GM19395 (cell line): Measurements from ENCODE around the gene SYNJ2BP.
"Not testable (repeated sequence)": the region's sequence is repeated elsewhere in the genome, so short reads cannot be mapped to it uniquely, and the experiment has no call there.

Source experiments
- ATAC-seq: cut with Tn5 transposase; IDR thresholded peaks from one replicate; pipeline ENCODE4 v1.9.1; 2021; ENCODE audit warnings: mild to moderate bottlenecking, moderate library complexity; ENCODE audit not compliant: unreplicated experiment

The SYNJ2BP gene, protein sequence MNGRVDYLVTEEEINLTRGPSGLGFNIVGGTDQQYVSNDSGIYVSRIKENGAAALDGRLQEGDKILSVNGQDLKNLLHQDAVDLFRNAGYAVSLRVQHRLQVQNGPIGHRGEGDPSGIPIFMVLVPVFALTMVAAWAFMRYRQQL

DNA sequence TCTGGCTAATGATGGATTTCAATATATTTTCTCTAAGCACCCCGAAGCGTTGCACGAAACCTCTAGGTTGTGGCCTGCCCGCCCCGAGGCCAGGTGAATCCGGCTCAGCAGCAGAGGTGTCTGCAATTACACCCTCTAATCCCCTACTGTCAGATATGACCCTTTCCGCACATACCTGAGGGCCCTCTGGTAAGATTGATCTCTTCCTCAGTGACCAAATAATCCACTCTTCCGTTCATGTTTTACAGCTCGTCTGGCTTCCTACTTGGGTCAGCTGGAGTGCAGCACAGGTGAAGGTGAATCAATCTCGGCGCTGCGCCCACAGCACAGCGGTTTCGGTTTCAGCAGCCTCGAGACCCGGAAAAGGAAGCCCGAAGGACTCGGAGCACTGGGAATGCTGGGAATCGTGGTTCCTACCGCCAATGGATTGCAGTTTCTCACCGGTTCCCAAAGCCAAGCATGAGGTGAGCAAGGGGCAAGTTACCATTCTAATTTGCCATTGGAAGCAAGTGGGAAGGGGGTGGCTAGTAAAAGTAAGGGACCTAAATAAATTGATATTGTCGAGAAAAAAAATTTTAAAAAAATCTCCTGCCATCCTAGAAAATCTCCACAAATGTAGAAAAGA, at the start of gene SYNJ2BP:
SYNJ2BP (minus strand) TSS at position 366 of the 625 bp plus-strand sequence; CDS start at position 239, 127 bp downstream.
- peak; percentile 71 for ATAC-seq

DNA sequence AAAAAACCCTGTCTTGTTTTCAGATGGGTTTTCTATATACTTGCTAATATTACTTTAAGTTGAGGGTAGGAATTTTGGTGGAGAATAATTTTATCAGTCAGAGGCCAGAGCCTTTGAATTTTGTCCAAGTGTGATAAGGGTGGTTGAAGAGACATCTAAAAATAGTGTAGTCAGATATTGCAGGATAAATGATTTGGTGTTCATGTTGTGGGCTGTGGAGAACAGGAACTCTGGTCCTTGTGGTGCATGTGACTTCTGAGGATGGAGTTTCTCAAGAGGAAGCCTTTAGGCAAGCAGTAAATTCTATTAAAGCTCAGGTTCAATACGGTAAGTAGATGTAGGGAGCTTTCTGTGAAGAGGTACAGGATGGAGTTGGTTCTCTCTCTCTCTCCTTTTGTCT, 37.8 kb upstream of the SYNJ2BP start:
- ATAC-seq, result no peak

DNA sequence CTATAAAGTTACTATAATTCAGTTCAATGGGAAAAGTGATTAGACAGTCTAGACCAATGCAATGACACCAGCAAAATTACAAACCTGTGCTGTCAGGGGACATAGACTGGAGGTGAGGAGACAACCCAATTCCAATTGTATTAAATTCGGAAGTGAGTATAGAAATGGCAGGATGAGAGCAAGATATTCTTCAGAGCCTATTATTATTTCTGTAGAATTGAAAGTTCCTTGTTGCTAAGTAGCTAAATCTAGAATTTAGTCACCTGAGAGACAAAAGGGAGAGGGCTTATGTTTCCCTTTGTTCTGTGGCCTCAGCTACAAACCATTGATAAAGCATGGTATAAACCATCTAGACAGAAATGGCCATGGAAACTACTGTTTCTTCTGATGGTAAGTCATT, 35.0 kb upstream of the SYNJ2BP start, which contains the start of gene ADAM21:
ADAM21 (plus strand) TSS at position 301 of the 400 bp plus-strand sequence. CDS start 5,326 bp downstream, outside the sequence.
- ATAC-seq, result no peak

DNA sequence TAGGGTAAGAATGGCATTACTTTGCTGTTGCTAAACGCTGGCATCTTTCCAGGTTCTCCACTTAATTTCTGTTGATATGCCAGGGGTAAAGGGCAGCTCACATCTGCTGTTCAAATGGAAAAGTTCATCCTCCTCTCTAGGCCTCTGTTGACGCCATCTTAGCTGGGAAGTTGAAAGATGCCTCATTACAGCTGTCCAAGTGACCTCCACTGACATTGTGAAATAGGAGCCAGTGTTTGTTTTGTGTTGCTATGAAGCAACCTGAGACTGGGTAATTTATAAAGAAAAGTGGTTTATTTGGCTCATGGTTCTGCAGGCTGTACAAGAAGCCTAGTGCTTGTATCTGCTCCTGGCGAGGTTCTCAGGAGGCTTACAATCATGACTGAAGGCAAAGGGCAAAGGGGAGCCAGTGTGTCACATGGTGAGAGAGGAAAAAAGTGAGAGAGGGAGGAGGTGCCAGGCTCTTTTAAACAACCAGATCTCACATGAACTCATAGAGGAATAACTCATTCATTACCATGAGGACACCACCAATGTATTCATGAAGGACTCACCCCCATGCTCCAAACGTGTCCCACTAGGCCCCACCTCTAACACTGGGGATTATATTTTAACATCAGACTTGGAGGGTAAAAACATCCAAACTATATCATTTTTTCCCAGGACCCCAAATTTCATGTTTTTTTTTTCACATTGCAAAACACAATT, 31.9 kb upstream of the SYNJ2BP start:
- no peak for ATAC-seq

DNA sequence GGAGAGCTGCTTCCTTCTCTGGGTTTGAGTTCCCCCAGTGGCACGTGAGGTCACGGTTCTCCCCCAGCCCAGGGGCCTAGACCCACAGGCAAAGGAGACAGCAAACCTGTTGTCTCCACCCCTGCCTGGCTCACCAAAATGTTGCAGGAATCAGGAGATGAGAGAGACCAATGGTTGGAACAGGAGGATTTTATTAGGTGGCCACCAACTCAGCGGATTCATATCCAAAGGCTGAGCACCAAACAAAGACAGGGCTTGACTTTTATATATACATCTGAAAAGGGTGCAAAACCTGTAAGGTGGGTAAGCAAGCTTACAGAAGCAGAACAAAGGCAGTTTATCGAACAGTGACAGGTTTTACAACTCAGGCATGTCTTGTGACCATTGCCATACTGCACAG, 25.9 kb upstream of the SYNJ2BP start:
- no peak for ATAC-seq

DNA sequence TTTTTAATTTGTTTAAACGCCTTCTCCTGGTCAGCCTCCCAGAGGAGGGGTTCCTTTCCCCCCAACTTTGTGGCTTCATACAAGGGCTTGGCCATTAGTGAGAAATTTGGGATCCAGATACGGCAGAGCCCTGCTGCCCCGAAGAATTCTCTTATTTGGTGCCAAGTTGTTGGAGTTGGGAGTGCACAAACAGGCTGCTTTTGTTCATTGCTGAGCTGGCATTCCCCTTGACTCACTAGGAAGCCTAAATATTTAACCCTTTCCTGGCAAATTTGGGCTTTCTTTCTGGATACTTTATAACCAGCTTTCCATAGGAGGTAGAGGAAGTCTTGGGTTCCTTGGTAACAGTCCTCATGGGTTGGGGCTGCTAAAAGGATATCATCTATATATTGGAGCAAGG, 24.8 kb upstream of the SYNJ2BP start:
- no peak for ATAC-seq

DNA sequence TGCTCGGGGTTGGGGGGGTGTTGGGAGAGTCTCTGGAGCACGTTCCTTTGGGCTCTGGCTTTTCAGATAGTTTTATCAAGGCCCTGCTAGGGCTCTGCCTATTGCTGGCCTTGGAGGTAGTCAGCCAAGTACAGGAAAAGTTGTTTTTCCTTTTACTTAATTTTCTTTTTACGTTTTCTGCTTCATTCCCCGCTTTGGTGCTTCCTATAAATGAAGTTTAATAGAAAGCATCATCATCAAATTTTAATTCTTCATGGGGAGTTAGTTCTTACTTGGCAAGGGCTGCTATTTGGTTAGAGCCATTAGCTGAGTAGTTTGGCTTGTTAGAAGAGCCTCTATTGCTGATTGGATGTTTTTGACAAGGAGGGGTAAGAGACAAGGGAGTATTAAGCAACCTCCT, 20.0 kb upstream of the SYNJ2BP start:
- ATAC-seq, result no peak

DNA sequence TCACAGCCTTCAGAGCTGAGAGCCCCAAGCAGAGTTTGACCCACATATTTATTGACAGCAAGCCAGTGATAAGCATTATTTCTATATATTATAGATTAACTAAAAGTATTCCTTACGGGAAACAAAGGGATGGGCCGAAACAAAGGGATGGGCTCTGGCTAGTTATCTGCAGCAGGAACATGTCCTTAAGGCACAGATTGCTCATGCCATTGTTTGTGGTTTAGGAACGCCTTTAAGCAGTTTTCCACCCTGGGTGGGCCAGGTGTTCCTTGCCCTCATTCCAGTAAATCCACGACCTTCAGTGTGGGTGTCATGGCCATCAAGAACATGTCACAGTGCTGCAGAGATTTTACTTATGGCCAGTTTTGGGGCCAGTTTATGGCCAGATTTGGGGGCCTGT, 9.7 kb upstream of the SYNJ2BP start:
- not testable (repeated sequence) for ATAC-seq

DNA sequence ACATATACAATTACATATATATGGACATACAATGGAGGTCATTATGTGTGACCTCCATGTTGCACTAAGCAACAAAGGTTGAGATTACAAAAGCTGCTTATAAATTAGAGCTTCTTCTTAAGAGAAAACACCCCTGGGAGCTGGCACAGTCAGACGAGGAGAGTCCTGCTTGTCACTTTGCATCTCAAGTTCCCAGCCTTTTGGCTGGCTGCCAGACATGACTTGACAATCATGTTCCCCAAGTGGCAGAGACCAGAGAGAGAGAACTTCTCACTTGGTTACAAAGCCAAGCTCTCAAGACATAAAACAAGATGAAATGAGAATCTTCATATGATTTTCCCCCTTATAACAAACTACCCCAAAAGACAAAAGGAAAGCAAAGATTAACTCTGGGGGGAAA, 8.5 kb upstream of the SYNJ2BP start:
- ATAC-seq, result no peak

DNA sequence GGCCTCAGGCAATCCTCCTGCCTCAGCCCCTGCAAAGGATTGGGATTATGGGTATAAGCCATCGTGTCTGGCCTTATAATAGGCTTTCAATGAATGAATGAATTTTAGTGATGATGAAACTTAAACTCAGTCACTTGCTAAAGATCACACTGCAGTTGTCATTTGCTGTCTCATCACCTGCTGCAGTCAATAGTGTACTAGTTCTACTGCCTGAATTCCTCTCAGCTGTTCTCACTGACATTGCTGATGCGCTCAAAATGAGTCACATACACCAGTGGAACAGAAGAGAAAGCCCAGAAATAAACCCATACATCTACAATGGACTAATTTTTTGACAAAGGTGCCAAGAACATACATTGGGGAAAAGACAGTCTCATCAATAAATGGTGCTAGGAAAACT, 5.6 kb upstream of the SYNJ2BP start:
- no peak for ATAC-seq

DNA sequence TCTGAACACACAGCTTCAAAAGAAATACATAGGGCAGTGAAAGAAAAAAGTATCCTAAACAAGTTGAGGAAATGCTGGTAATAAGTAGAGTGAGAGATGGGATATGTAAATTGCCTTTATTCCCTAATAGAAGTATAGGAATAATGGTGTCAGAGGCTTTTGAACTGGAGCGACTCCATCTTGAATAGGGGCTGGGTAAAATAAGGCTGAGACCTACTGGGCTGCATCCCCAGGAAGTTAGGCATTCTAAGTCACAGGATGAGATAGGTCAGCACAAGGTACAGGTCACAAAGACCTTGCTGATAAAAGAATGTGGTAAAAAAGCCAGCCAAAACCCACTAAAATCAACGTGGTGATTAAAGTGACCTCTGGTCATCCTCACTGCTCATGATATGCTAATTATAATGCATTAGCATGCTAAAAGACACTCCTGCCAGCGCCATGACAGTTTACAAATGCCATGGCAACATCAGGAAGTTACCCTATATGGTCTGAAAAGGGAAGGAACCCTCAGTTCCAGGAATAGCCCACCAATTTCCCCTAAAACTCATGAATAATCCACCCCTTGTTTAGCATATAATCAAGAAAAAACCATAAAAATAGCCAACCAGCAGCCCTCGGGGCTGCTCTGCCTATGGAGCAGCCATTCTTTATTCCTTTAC, 2.5 kb upstream of the SYNJ2BP start:
- not testable (repeated sequence) for ATAC-seq

DNA sequence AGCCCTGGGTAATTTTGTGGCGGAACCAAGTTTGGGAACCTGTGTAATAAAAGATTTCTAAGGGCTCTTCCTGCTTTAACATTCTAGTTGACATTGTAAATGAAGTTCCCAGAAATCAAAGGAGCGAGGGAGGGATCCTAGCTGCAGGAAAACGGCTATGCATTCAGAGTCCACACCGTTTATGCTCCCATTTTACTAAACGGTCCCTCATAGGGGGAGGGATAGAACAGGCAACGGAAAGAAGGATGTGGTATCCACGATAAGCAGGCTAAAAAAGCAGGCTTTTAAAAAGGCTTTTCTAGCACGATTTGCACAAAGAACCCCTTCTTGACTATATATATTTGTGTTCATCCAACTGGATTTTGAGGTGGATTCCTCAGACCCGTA, 559 bp downstream of the SYNJ2BP start:
- peak; percentile 37 for ATAC-seq

DNA sequence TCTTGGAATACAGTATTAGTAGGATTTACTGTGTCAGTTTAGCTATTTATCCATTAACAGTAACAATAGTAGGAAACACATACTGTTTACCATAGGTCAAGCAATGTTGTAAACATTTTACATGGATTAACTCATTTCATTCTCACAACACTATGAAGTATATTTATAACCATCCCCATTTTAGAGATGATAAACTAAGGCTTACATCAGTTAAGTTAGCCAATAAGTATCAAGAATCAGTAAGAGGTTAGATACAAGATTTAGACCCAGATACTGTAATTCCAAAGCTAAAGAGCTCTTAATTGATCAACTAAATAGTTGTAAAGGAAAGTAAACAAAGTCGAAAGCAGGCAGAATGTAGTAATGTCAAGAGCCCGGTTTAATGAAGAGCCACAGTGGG, 1.1 kb downstream of the SYNJ2BP start:
- ATAC-seq, result no peak

DNA sequence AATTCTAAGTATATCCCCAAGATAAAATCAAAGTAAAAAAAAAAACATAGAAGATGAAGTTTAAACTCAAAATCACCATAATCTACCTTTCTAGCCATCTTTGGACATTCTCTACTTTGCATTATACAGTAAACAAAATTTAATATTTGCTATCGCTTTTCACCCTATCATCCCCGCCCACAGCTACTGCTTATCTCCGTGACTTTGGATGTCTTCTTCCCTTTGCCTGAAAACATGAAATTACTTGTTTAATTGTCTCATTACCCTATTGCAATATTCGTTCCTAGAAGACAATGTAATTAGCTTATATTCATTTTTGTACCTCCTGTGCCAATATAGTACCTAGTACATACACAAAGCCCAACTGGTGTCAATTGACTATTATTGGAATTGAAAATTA, 9.3 kb downstream of the SYNJ2BP start:
- no peak for ATAC-seq

DNA sequence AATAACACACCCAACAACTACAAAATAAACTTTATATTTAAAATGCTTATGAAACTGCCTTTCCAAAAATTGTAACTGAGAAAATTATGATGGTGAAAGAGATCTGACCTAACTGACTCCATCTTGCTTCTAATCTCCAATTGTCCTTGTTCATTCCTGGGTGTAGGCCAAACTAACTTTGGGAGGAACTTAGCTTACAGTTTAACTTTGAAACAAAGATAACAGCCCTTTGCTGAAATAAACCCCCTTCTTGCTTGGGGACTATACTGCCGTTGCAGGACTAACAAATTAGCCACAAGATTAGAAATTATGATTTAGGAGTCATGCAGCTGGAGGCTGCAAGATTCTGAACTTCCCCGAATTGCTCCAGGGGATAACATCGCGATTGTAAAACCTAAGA, 10.7 kb downstream of the SYNJ2BP start:
- ATAC-seq, result not testable (repeated sequence)

DNA sequence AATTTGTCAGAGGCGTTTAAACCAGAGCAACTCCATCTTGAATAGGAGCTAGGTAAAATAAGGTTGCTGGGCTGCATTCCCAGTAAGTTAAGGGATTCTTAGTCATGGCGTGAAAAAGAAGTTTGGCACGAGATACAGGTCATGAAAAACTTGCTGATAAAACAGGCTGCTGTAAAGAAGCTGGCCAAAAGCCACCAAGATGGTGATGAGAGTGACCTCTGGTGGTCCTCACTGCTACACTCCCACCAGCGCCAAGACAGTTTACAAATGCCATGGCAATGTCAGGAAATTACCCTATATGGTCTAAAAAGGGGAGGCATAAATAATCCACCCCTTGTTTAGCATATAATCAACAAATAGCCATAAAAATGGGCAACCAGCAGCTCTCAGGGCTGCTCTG, 13.6 kb downstream of the SYNJ2BP start:
- ATAC-seq, result not testable (repeated sequence)

DNA sequence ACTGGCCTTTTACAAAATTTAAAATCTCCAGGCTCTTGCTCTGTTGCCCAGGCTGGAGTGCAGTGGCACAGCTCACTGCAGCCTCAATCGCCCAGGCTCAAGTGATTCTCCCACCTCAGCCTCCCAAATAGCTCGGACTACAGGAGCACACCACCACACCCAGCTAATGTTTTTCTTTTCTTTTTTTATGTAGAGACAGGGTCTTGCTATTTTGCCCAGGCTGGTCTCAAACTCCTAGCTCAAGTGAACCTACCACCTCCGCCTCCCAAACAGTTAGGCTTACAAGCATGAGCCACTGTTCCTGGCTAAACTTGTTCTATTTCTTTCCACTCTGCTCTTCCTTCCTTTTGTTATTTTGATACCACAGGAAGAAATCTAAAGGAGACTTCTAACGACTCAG, 15.2 kb downstream of the SYNJ2BP start:
- ATAC-seq, result no peak

DNA sequence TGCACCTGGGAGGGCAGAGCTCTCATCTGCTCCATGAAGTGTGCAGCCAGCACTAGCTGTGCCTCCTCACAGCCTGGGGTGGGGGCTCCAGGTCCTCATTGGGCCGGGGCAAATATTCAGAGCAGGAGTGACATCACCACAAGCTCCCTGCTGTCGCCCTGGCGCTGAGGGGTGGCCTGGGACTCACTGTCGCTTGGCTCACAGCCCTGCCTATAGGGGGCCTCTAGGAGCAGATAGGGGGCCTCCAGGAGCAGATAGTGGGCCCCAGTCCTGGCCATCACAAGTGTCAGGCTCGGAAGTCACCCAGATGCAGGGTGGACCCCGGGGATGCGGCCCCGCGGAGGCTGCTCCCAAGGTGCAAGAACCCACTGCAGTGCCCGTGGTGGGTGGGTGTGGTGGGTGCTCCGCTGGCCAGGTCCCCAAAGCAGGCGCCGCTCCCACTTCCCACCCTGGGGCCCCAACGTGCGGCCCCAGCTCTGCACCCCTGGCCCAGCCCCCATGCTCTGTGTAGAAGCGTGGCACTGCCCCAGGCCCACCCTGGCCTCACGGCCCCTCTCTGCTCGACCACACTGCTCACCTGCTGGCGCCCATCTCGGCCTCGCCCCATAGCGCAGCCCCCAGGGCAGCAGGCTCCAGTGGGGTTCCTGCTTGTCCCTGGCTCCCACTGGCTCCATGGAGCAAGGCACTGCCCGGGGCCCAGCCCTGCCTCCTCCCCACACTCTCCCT, 18.0 kb downstream of the SYNJ2BP start:
- no peak for ATAC-seq

DNA sequence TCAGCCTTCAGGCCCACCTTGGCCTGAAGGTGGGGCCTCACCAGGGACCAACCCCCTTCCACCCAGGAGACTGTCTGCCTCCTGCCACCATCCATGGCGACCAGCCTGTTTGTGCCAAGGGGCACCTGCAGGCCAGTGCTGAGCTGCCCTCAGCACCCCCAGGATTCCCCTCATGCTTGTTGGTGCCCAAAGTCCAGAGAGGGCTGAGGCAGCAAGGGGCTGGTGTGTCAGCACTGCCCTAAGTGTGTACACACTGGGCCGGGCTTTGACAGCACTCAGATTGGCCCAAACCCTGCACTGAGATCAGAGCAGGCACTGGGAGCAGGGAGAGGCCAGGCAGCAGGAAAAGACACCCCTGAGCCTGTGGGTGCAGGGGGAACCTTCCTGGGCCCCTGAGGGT, 18.6 kb downstream of the SYNJ2BP start:
- no peak for ATAC-seq

DNA sequence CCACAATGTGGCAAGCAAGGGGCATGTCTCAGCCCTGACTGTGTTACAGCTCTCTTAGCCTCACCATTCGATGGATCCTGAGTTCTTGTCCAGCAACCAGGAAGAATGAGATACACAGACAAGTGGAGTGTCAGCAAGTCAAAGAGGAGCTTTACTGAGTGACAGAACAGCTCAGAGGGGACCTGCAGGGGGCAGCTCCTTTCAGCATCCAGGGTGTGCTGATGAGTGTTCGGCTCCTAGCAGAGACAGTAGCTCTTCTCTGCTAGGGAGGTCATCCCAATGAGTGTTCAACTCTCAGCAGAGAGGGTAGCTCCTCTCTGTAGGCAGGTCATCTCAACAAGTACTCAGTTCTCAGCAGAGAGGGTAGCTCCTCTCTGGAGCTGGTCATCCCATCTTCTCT, 19.1 kb downstream of the SYNJ2BP start:
- ATAC-seq, result no peak

DNA sequence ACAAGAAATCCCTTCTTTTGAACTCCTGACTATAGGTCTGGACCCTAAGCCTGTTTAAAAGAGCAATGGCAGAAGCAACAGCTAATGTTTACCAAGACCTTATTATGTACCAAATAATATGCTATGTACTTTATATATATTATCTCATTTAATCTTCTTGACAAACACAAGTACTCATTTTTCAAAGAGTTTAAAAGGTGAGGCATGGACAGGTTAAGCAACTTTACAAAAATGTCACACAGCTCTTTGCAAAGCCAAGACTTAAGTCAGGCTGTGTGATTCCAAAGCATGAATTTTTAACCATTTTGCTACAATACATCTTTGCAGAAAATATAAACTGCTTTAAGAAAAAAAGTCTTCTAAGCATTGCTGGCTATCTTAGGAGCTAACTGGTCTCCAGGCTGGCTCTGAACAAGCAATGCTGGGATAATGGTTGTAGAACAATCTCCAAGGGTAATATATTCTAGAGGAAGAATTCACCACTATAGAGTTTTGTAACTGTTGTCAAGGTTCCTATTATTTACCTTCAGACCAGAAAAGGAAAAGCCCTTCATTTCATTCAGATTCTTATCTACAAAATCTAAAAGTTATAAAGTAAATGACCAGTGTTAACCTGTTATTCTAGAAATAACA, 22.1 kb downstream of the SYNJ2BP start:
- no peak for ATAC-seq
